Measurements from ENCODE around the gene FDX1. TPM values are rescaled to one million over a fixed set of nuclear protein-coding genes. Genes with fewer than 3 reads are reported as not detected.

FDX1 gene
- total RNA-seq, 2 donors from 2014 or later: 11.8 to 12.1 TPM

DNA sequence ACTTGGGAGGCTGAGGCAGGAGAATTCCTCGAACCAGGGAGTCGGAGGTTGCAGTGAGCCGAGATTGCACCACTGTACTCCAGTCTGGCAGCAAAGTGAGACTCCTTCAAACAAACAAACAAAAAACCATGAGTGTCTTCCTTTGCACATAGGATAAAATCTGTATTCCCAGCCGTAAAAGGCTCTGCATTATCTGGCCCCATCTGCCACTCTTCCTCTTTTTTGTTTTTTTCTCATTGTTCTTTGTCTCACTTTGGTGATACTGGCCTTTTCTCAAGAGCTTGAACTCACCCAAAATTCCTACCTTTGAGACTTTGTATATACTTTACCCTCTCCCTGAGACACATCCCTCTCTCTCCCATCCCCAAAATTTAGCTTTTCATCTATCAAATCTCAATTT, 17.6 kb downstream of the FDX1 start:
- peaks cover 30% of the 10 kb centered on the region for H3K36me3 Mint-ChIP-seq (ENCODE audit: low read depth)
- no peaks in the 10 kb centered on the region for H3K4me1 ChIP-seq (ENCODE audit: control insufficient read depth, insufficient read depth, low read length)
- no peak overlapping the region for H3K4me3 Mint-ChIP-seq
- H3K9me3 ChIP-seq (ENCODE audit: control insufficient read depth, low read length): peaks cover 12% of the 10 kb centered on the region
- H3K9ac ChIP-seq (ENCODE audit: extremely low read depth, low read length, poor library complexity, severe bottlenecking): no peak overlapping the region
- peaks cover 6% of the 10 kb centered on the region for H3K4me1 Mint-ChIP-seq
- TF ChIP-seq, protein P1, sequence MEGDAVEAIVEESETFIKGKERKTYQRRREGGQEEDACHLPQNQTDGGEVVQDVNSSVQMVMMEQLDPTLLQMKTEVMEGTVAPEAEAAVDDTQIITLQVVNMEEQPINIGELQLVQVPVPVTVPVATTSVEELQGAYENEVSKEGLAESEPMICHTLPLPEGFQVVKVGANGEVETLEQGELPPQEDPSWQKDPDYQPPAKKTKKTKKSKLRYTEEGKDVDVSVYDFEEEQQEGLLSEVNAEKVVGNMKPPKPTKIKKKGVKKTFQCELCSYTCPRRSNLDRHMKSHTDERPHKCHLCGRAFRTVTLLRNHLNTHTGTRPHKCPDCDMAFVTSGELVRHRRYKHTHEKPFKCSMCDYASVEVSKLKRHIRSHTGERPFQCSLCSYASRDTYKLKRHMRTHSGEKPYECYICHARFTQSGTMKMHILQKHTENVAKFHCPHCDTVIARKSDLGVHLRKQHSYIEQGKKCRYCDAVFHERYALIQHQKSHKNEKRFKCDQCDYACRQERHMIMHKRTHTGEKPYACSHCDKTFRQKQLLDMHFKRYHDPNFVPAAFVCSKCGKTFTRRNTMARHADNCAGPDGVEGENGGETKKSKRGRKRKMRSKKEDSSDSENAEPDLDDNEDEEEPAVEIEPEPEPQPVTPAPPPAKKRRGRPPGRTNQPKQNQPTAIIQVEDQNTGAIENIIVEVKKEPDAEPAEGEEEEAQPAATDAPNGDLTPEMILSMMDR (conservative IDR thresholded peaks at IDR 0.05): no peak
- no peak for DNase-seq
- peaks cover 26% of the 10 kb centered on the region for H3K36me3 ChIP-seq (ENCODE audit: control insufficient read depth, insufficient read depth, low read length)
- H3K27ac ChIP-seq (ENCODE audit: low read depth, low read length): no peak overlapping the region
- WGBS, 2 experiments (ENCODE audit: insufficient coverage in 1 of 2, insufficient read length in 1 of 2): 90 to 93% methylated on average over 2 to 4 of the region's 4 CpGs
- H3K27ac Mint-ChIP-seq: no peak overlapping the region
- no peaks in the 10 kb centered on the region for H3K27me3 Mint-ChIP-seq (ENCODE audit: insufficient read depth)
- H3K4me3 ChIP-seq (ENCODE audit: low read length): no peak overlapping the region
- H3K9me3 Mint-ChIP-seq: peaks cover 13% of the 10 kb centered on the region
- H3K27me3 ChIP-seq (ENCODE audit: control insufficient read depth, insufficient read depth, low read length, poor library complexity, severe bottlenecking): no peaks in the 10 kb centered on the region

DNA sequence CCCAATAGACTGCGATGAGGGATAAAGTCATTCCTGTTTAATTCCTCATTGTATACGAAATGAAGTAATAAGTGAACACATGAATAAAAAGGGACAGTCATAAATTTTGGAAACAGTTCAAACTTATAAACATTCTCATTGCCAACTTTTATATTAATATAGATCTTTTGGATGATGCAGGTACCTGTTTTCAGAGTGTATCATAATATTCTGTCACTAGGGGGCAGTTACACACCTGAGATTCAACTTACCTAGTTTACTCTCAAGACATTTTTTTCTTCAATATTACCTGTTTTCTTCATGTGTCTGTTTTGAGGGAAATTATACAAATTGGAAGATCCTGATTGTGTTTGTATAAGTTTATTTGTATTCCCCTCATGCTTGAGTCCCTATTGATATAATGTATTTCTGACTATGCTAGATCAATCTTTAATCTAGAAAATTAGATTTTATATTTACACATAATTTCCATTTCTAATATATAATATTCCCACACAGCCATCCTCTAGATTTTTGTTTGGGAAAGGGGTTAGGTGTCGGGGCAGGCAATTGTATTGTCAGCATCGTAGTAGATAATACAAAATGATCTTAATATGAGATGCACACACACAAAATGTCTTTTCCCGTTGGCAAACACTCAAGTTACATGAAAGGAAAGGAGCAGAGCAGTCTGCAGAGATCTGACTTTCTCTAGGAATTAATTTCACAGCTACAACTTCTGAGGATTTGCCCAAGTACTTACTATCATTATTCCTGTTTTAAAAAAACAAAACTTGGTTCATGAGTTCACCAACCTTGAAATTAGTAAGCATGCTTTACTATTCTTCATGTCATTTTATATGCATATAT, 18.4 kb downstream of the FDX1 start:
- TF ChIP-seq, protein P1 (conservative IDR thresholded peaks at IDR 0.05): peak; percentile 81
- Mint-ChIP-seq H3K36me3 (ENCODE audit: low read depth) (peaks cover 24% of the 10 kb centered on the region), H3K27me3 (ENCODE audit: insufficient read depth) (no peaks in the 10 kb centered on the region), H3K4me1 (peaks cover 6% of the 10 kb centered on the region), H3K9me3 (peaks cover 7% of the 10 kb centered on the region), H3K27ac (no peak overlapping the region), H3K4me3 (no peak overlapping the region)
- Histone ChIP-seq H3K9me3 (ENCODE audit: control insufficient read depth, low read length) (peaks cover 8% of the 10 kb centered on the region), H3K36me3 (ENCODE audit: control insufficient read depth, insufficient read depth, low read length) (peaks cover 18% of the 10 kb centered on the region), H3K4me1 (ENCODE audit: control insufficient read depth, insufficient read depth, low read length) (no peaks in the 10 kb centered on the region), H3K4me3 (ENCODE audit: low read length) (no peak overlapping the region), H3K27ac (ENCODE audit: low read depth, low read length) (no peak overlapping the region), H3K9ac (ENCODE audit: extremely low read depth, low read length, poor library complexity, severe bottlenecking) (no peak overlapping the region), H3K27me3 (ENCODE audit: control insufficient read depth, insufficient read depth, low read length, poor library complexity, severe bottlenecking) (no peaks in the 10 kb centered on the region)
- 84 to 88% methylated on average over 2 to 4 of the region's 5 CpGs for WGBS, 2 experiments (ENCODE audit: insufficient coverage in 1 of 2, insufficient read length in 1 of 2)
- no peak for DNase-seq

DNA sequence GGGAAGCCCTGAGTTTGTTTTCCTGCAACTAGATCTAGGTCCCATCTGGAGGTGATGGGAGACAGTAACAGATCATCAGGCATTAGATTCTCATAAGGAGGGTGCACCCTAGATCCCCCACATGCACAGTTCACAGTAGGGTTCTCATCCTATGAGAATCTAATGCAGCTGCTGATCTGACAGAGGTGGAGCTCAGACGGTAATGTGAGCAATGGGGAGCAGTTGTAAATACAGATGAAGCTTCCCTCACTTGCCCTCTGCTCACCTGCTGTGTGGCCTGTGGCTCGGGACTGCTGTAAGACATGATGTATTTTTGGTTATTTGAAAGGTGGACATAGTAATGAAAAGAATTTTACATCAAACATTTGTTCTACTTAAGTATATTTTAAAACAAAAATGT, 20.5 kb downstream of the FDX1 start:
- Histone ChIP-seq H3K9me3 (ENCODE audit: control insufficient read depth, low read length) (peaks cover 8% of the 10 kb centered on the region), H3K36me3 (ENCODE audit: control insufficient read depth, insufficient read depth, low read length) (peaks cover 9% of the 10 kb centered on the region)
- peaks cover 6% of the 10 kb centered on the region for H3K4me1 Mint-ChIP-seq

More for the DNA sequence above, 20.5 kb downstream of the FDX1 start:
- Histone ChIP-seq H3K27ac (ENCODE audit: low read depth, low read length) (no peak overlapping the region), H3K9ac (ENCODE audit: extremely low read depth, low read length, poor library complexity, severe bottlenecking) (no peak overlapping the region), H3K4me1 (ENCODE audit: control insufficient read depth, insufficient read depth, low read length) (no peaks in the 10 kb centered on the region), H3K4me3 (ENCODE audit: low read length) (no peak overlapping the region), H3K27me3 (ENCODE audit: control insufficient read depth, insufficient read depth, low read length, poor library complexity, severe bottlenecking) (no peaks in the 10 kb centered on the region)
- WGBS, 2 experiments (ENCODE audit: insufficient coverage in 1 of 2, insufficient read length in 1 of 2): 84% methylated on average over 1 of the region's 2 CpGs; no CpG with 5 or more reads in 1 of the 2 experiments
- H3K27me3 Mint-ChIP-seq (ENCODE audit: insufficient read depth): no peaks in the 10 kb centered on the region
- H3K36me3 Mint-ChIP-seq (ENCODE audit: low read depth): peaks cover 15% of the 10 kb centered on the region
- TF ChIP-seq, protein P1 (conservative IDR thresholded peaks at IDR 0.05): no peak
- H3K27ac Mint-ChIP-seq: no peak overlapping the region
- no peak overlapping the region for H3K4me3 Mint-ChIP-seq
- peaks cover 4% of the 10 kb centered on the region for H3K9me3 Mint-ChIP-seq
- no peak for DNase-seq

Data from endodermal cell (in vitro differentiated cells).